Hippocampal formation (tissue), 2 donors: ENCODE data around the gene MAPK4.
A peak's percentile ranks its signal among the peaks of the same experiment; 100 is the strongest.

ENCODE experiments used
- DNase-seq, 2 donors: peaks; one replicate each; lab custom pipeline; 2025; lab: John Stamatoyannopoulos, UW

Gene MAPK4

GRCh38 chr18:50719471-50720324 lies 159.8 kb downstream of the MAPK4 start:
- no peak for DNase-seq

GRCh38 chr18:50720325-50720674 lies 160.4 kb downstream of the MAPK4 start:
- DNase-seq, result no peak

DNA sequence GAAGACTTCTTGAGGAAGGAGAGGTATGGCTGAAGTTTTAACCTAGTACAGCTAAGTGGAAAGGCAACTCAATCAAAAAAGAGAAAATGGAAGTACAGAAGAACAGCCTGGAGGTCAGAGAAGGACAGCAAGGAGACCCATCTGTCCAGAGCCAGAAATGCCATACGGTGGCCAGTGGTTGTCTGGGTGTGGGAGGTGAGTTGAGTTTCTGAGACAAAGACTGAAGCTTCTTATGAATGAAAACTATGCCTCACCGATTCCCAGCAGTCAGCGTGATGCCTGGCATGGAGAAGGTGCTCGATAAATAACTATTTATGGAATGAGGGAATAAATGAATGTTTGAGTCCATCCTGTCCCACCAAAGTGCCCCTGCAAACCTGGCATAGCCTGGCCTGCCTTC lies 161.1 kb downstream of the MAPK4 start:
- peak in 1 of 2 donors; percentile 8 for DNase-seq

DNA sequence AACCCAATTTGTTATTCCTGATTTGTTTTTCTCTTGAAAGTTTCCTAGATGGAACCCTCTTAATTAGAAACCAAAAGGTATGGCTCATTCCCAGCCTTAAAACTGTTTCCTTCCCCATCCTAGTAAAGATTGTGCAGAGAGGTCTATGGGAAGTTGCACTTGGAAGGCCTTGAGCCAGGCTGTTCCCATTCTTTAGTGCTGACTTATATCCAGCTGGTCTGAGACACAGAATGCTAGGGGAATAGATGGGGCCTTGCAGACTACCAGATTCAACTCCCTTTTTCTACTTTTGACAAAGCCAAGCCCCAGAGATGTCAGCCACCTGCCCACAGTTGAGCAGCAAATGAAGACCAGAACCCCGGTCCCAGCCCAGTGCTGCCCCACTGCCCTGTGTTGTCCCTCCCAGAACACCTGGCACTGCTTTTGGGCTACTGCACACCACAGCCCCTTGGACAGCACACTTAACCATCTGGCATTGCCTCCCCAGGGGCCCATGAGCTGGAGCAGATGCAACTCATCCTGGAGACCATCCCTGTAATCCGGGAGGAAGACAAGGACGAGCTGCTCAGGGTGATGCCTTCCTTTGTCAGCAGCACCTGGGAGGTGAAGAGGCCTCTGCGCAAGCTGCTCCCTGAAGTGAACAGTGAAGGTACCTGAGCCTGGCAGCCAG lies 161.7 kb downstream of the MAPK4 start:
- DNase-seq, result no peak

DNA sequence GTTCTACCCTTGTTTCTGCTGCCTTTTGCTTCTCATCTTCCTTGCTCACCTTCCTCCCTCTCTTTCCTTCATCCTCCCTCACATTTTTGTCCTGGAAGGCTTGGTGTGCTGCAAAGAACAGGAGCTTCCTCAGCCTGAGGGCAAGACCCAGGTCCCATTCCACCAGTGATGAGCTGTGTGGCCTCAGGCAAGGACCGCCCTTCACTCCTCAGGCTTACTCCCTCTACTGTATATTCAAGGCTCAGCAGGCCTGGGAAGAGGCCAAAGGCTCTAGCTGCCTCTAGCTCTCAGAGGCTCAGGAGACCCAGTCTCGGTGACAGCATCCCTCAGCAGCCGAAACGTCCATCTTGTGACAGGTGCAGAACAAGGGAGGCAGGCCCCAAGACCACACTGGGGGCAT lies 162.4 kb downstream of the MAPK4 start:
- DNase-seq, result no peak

- DNase-seq, result no peak
Observed at GRCh38 chr18:50724751-50725151, 164.9 kb downstream of the MAPK4 start.

DNA sequence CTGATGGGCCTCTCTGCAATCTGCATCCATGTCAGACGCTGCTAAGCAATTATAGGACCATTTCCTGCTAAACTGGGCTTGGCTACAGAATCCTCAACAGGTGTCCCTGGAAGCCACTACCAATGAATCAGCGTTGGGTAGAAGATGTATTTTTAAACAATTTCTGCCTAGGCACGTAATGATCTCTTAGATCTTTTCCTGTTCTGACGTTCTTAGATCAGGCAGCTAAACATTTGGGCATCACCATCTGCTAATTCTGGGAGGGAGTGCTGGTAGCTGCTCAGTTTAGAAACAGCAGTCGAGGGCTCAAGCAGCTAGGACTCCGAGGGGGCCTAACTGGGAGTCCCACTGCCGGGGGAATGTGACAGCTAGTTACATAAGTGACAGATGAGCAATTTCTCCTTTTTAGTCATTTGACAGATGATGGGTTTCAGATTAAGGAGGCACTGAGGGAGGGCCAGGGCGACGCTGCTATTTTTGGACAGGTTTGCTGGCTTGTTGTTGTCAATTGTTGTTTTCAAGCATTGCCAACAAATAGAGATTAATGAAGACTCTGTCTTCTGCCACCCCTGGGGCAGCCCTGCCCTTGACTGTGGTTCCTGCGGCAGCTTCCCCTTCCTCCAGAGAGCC lies 167.2 kb downstream of the MAPK4 start:
- peak in 1 of 2 donors; percentile 65 for DNase-seq

DNA sequence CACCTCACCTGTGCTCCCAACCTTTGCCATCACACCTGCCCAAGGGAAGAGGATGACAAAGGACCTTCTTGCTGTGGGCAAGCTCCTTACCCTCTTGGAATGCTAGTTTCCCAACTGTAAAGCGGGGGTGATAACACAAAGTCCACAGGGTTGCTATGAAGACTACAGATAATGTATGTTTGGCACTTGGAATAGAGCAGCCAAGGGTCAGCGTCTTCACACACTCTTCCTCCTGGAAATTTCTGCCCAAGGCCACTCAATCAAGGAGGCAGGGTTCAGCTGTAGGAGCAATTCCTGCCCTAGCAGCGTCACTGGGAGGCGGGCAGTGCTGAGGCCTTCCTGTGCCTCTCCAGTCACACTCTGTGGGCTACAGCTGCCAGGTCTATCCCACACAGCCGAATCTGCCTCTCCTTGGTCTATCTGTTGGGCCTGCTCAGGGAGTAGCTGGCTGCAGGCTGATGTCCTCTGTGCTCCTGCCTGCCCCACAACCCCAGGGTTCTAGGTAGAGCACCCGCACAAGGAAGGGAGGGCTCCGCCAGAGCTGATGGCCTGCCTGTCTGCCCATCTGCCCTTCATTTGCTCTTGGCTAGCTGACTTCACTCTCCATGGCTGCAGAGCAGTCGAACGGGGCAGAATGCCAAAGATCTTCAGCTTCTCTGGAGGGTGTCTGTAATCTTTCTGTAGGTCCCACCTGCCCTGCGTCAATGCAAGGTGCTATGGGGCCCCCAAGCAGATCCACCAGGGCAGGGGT lies 168.0 kb downstream of the MAPK4 start:
- DNase-seq, result no peak

GRCh38 chr18:50729376-50729775 lies 169.5 kb downstream of the MAPK4 start:
- DNase-seq, result no peak

GRCh38 chr18:50729986-50730385 lies 170.1 kb downstream of the MAPK4 start:
- no peak for DNase-seq

DNA sequence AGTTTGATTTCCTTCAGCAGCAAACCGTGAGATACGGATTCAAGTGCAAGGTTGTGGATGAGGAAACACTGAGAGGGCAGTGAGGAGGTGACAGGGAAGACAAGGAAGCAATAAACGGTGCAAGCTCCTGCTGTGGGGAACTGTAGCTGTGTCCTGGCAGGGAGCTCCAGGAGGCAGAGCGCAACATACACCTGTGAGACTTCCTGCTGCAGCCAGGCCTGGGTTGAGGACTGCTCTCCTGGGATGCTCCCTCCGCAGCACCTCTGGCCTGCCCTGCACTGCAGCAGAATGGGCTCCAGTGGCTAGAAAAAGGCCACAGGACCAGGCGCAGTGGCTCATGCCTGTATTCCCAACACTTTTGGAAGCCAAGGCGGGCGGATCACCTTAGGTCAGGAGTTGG lies 174.5 kb downstream of the MAPK4 start:
- no peak for DNase-seq

- no peak for DNase-seq
Observed at GRCh38 chr18:50734886-50735285, 175.0 kb downstream of the MAPK4 start.

GRCh38 chr18:50737127-50737526 lies 177.2 kb downstream of the MAPK4 start:
- DNase-seq, result no peak

DNA sequence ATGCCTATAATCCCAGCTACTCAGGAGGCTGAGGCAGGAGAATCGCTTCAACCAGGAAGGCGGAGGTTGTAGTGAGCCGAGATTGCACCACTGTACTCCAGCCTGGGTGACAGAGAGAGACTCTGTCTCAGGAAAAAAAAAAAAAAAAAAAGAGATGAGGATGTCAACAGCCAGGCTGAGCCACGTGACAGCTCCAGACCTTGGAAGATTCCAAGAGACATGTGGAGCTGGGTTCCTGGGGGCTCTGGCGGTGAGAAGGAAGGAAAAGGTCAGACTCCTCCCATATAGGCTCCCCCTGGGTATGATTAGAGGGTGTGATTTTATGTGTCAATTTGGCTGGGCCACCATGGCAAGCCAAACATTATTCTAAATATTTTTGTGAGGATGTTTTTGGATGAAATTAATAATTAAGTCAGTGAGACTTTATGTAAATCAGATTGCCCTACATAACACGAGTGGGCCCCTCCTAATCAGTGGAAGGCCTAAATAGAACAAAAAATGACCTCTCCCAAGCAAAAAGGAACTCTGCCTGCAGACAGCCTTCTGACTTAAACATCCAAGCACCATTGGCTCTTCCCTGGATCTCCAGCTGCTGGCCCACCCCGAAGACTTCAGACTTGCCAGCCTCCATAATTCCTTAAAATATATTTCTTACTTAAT lies 178.3 kb downstream of the MAPK4 start:
- DNase-seq, result no peak

- no peak for DNase-seq
Observed at GRCh38 chr18:50742952-50743351, 183.1 kb downstream of the MAPK4 start.

DNA sequence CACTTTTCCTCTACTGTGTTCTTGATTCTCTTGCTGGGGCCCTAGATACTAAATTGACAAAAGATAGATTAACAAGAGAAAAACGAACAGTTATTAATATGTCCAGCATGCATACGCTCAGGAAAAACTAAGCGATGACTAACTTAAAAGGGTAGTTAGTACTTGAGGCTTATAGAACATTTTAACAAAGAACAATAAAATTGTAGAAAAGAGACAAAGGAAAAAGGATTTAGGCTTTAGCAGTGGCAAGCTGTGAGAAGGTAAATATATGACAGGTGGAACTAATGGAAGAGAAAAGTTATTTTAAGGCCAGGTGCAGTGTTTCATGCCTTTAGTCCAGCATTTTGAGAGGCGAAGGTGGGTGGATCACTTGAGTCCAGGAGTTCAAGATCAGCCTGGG lies 184.4 kb downstream of the MAPK4 start:
- DNase-seq, result no peak

DNA sequence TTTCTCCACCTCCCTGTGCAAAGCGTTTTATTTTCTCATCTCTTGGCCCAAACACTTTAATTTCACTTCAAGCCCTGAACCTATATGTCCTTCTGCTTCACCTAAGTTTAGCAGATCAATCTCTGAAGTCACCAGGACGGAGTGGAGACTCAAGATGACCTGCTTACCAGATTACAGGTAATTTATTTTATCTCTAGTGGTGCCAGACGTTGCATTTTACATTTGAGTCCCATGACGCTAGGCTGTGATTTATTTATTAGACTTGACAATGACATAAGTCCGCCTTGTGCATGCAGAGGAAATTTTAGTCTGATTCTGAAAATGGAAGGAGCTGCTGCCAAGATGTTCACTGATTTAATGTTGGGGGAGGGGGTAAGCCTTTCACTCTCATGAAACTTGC lies 186.1 kb downstream of the MAPK4 start:
- no peak for DNase-seq

GRCh38 chr18:50747849-50748242 lies 188.0 kb downstream of the MAPK4 start:
- no peak for DNase-seq

DNA sequence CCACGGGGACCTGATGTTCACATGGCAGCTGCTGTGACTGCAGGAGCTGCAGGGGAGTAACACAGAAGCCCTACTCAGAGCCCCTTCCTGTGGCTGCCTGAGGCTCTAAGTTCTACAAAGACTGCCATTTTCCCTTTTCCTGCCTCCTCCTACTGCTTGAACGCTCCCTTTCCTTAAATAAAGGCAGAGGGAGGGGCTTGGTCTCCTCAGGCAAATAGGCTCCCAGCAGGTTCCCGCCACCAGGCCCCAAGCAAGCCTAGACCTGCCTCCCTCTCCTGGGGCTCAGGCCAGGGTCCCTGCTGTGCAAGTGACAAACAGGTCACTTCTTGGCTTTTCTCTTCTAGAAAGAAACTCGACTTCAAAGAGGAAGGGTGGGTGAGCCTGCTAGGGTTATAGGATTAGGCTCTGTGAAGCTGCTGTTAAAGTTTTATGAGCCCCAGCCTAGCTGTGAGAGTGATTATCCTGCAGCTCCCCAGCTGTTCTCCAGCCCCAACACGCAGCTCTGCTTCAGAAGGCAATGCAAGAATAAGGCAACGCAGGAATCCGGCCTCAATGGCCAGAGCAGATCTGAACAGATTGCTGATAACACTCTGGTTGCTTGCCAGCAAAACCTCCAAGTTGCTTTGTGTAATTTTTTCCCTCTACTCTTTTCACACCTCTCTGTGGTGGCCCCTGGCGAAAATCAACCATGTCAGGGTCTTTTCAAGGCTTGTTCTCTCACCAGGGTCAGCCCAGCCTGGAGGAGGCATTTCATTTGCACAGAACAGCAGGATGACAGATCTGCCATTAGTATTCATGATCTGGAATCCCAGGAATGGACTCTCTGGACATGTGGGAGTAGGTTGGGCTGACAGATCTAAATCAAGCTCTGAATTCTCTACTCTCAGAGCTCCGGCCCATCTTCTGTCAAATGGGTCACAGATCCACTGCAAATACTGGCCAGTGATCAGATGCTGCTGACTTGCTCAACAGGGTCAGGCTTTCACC lies 188.6 kb downstream of the MAPK4 start:
- DNase-seq, result no peak

- DNase-seq, result no peak
Observed at GRCh38 chr18:50749421-50749820, 189.5 kb downstream of the MAPK4 start.

DNA sequence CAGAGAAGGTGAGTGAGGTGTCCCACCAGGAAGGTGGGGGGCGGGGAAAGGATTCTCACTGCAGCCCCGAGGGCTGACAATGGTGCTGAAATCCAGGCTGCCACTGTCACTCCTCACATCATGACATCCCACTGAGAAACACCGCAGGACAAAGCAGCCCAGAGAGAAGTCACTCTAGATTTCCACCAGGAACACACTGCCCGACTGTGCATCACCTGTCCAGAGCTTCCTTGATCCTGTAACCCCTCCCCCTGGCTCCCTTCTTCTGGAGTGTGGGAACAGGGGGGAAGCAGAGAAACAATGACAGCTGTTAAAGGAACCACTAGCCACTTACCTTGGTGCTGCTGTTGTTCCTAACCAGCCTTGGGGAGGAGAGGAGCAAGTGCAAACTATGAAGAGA lies 190.1 kb downstream of the MAPK4 start:
- no peak for DNase-seq
